ENCODE data around the gene PDE4A.

PDE4A gene

DNA sequence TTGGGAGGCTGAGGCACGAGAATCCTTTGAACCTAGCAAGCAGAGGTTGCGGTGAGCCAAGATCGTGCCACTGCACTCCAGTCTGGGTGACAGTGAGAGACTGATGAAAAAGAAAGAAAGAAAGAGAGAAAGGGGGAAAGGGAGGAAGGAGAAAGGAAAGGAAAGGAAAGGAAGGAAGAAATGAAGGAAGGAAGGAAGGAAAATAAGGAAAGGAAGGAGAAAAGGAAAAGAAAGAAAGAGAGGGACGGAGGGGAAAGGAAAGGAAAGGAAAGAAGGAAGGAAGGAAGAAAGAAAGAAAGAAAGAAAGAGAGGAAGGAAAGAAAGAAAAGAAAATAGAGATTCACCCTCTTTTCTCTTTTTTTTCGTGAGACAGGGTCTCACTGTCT, 8.7 kb downstream of the PDE4A start:
- H3K27me3 ChIP-seq (replicated peaks; ENCODE audit: control insufficient read depth, insufficient read depth, low read length) = no peaks in the 10 kb centered on the region
- no peak overlapping the region for H3K4me3 ChIP-seq (replicated peaks; ENCODE audit: low read depth, low read length)
- H3K36me3 ChIP-seq (ENCODE audit: control insufficient read depth, insufficient read depth, low read length) = no peaks in the 10 kb centered on the region
- TF ChIP-seq, protein P1, sequence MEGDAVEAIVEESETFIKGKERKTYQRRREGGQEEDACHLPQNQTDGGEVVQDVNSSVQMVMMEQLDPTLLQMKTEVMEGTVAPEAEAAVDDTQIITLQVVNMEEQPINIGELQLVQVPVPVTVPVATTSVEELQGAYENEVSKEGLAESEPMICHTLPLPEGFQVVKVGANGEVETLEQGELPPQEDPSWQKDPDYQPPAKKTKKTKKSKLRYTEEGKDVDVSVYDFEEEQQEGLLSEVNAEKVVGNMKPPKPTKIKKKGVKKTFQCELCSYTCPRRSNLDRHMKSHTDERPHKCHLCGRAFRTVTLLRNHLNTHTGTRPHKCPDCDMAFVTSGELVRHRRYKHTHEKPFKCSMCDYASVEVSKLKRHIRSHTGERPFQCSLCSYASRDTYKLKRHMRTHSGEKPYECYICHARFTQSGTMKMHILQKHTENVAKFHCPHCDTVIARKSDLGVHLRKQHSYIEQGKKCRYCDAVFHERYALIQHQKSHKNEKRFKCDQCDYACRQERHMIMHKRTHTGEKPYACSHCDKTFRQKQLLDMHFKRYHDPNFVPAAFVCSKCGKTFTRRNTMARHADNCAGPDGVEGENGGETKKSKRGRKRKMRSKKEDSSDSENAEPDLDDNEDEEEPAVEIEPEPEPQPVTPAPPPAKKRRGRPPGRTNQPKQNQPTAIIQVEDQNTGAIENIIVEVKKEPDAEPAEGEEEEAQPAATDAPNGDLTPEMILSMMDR (IDR thresholded peaks at IDR 0.05; ENCODE audit: insufficient read depth, low read length, poor library complexity, severe bottlenecking) = no peak
- DNase-seq (ENCODE audit: extremely low read depth, insufficient read length) = no peak

DNA sequence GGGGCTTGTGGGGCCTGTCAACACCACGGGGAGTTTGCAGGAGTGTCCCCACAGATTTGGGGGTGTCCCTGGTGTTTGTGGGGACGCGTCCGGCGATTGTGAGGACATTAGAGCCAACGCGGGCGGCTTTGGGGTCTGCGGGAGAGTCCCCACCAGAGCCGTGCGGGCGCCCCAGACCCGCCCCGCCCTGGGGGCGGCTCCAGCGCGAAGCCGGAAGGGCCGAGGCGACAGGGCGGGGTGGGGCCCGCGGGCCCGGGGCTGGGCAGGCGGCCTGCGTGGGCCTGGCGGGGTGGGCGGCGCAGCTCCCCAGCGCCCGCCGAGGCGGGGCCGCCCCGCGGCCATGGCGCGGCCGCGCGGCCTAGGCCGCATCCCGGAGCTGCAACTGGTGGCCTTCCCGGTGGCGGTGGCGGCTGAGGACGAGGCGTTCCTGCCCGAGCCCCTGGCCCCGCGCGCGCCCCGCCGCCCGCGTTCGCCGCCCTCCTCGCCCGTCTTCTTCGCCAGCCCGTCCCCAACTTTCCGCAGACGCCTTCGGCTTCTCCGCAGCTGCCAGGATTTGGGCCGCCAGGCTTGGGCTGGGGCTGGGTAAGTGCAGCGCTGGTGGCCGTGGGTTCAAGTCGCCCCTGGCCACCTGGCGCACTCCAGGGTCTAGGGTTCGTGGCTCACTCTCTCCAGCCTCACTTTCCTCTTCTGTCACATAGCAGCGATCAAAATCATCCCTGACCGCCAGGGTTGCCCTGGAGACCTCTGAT, 10.3 kb downstream of the PDE4A start:
- Histone ChIP-seq H3K36me3 (ENCODE audit: control insufficient read depth, insufficient read depth, low read length) (no peaks in the 10 kb centered on the region), H3K4me3 (replicated peaks; ENCODE audit: low read depth, low read length) (peak overlapping the region; percentile 65), H3K27me3 (replicated peaks; ENCODE audit: control insufficient read depth, insufficient read depth, low read length) (no peaks in the 10 kb centered on the region)
- DNase-seq (ENCODE audit: extremely low read depth, insufficient read length) = peak; percentile 66
- TF ChIP-seq, protein P1 (IDR thresholded peaks at IDR 0.05; ENCODE audit: insufficient read depth, low read length, poor library complexity, severe bottlenecking) = no peak

DNA sequence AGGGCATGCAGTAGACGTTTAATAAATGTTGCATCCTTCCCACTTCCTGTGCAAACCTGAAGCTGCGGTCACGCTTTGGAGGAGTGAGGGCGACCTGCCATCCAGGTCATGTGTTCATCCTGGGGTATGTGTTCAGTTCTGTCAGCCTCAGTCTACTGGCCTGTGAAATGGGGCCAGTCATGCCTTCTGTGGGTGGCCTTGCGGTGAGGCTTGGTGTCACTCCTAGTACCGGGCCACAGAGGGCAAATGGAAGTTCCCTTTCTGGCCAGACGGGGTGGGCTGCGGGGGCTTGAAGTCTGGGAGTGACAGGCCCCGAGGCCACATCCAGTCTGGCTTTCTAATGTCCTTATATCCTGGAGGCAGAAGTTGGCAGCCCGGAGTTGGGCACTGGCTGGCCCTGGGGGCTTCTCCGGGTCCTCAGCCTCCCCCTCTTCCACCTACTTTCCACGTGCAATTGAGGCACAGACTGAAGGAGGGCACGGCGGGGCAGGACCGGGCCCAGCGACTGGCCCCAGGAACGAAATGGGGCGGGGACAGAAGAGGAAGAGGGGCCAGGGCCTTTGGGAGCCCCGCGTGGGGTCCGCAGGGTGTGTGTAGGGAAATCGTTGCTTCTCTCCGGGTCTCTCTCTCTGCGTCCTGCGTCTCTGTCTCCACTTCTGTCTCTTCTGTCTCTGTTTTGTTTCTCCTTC, 11.1 kb downstream of the PDE4A start:
- Histone ChIP-seq H3K4me3 (replicated peaks; ENCODE audit: low read depth, low read length) (peak overlapping the region; percentile 65), H3K27me3 (replicated peaks; ENCODE audit: control insufficient read depth, insufficient read depth, low read length) (no peaks in the 10 kb centered on the region), H3K36me3 (ENCODE audit: control insufficient read depth, insufficient read depth, low read length) (no peaks in the 10 kb centered on the region)
- DNase-seq (ENCODE audit: extremely low read depth, insufficient read length) = peak; percentile 73
- TF ChIP-seq, protein P1 (IDR thresholded peaks at IDR 0.05; ENCODE audit: insufficient read depth, low read length, poor library complexity, severe bottlenecking) = no peak

DNA sequence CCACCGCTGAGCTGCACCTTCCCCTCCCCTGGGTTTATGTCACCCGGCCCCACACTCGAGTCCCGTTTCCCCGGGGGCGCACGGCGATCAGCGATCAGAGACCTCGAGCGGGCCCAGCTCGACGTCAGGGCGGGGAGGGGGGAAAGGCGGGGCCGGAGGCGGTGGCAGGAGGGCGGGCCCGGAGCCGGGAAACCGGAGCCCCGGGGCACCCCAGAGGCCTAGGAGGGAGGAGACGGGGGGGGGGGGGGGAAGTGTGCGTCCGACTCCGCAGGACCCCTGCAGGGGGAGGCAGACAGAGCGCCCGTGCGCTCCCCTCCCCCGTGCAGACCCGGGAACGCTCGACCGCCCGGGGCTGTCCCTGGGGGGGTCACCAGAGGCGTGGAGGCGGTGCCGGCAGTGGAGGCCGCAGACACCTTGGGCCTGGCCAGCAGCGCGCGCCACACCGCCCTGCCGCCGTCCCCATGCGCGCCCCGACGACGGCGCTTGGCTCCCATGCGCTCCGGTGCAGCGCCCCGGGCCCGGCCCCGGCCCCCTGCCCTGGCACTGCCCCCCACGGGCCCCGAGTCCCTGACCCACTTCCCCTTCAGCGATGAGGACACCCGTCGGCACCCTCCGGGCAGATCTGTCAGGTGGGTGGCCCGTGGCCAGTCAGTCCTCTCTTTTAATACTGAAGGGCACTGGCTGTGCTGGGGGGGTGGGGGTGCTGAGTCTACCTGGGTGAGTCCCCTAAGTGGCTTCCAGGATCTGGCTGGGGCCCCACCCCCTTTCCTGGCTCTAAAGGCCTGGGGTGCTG, 11.8 kb downstream of the PDE4A start:
- Histone ChIP-seq H3K36me3 (ENCODE audit: control insufficient read depth, insufficient read depth, low read length) (no peaks in the 10 kb centered on the region), H3K4me3 (replicated peaks; ENCODE audit: low read depth, low read length) (peak overlapping the region; percentile 65), H3K27me3 (replicated peaks; ENCODE audit: control insufficient read depth, insufficient read depth, low read length) (no peaks in the 10 kb centered on the region)
- peak; percentile 80 for DNase-seq (ENCODE audit: extremely low read depth, insufficient read length)
- TF ChIP-seq, protein P1 (IDR thresholded peaks at IDR 0.05; ENCODE audit: insufficient read depth, low read length, poor library complexity, severe bottlenecking) = no peak

DNA sequence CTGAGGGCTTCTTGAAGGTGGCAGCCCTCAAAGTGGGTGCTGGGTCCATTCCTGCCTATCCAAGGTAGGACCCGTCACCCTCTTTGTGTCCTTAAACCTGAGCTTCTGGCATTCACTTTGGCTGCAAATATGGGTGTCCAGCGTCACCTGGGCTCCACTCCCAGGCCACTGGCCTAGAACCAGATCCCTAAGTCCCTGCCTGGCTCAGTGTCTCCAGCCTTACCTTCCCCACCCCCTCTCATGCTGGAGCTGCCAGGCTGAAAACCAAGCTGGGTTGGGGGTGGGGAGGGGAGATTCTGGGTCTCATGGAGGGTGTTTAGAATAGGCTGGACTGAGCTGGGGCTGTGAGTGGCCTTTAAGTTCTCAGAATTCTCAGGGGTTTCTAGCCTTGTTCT, 12.4 kb downstream of the PDE4A start:
- H3K27me3 ChIP-seq (replicated peaks; ENCODE audit: control insufficient read depth, insufficient read depth, low read length) = no peaks in the 10 kb centered on the region
- TF ChIP-seq, protein P1 (IDR thresholded peaks at IDR 0.05; ENCODE audit: insufficient read depth, low read length, poor library complexity, severe bottlenecking) = no peak
- H3K4me3 ChIP-seq (replicated peaks; ENCODE audit: low read depth, low read length) = peak overlapping the region; percentile 65; the same call in 1 of the 2 replicates
- DNase-seq (ENCODE audit: extremely low read depth, insufficient read length) = no peak
- H3K36me3 ChIP-seq (ENCODE audit: control insufficient read depth, insufficient read depth, low read length) = no peaks in the 10 kb centered on the region
